WTC11 (cell line): Measurements from ENCODE around the gene KRT7. TPM values are rescaled to one million over a fixed set of nuclear protein-coding genes. Genes with fewer than 3 reads are reported as not detected.

Source experiments
- ATAC-seq: fragments of 200-7000 bp; cut with Tn5 transposase; 2 replicates; pipeline ENCODE4 v1.10.0; 2021; ENCODE audit warnings: mild to moderate bottlenecking, moderate library complexity
- CTCF ChIA-PET: fragments of 300-600 bp; sonication (Branson Sonifier 250); formaldehyde crosslinking; loops from one replicate; lab custom pipeline; 2021; ENCODE audit warnings: antibody characterized with exemption; lab: Charles Lee
- POLR2A ChIA-PET: fragments of 350-600 bp; sonication (Branson Sonifier 250); formaldehyde crosslinking; loops from one replicate; lab custom pipeline; 2021; ENCODE audit warnings: antibody characterized with exemption; lab: Charles Lee
- DNase-seq: peaks from one replicate; pipeline ENCODE4 v3.0.0; 2021; ENCODE audit warnings: low spot score
- H3K27ac Mint-ChIP-seq: 2 replicates; pipeline ENCODE4 v1.8.0; 2021; ENCODE audit warnings: mixed read lengths
- H3K27me3 Mint-ChIP-seq: 2 replicates; pipeline ENCODE4 v1.8.0; 2021; ENCODE audit warnings: low read depth, mild to moderate bottlenecking, moderate library complexity, mixed read lengths
- H3K36me3 Mint-ChIP-seq: 2 replicates; pipeline ENCODE4 v1.8.0; 2021; ENCODE audit warnings: mixed read lengths
- H3K4me1 Mint-ChIP-seq: 2 replicates; pipeline ENCODE4 v1.8.0; 2022; ENCODE audit warnings: mixed read lengths
- H3K4me3 Mint-ChIP-seq: 2 replicates; pipeline ENCODE4 v1.8.0; 2021; ENCODE audit warnings: mild to moderate bottlenecking, moderate library complexity, mixed read lengths
- H3K9me3 Mint-ChIP-seq: 2 replicates; pipeline ENCODE4 v1.8.0; 2021; ENCODE audit warnings: mixed read lengths
- CBFB ChIP-seq: sonication (generic); formaldehyde crosslinking; IDR thresholded peaks from 2 replicates; pipeline ENCODE4 v1.8.1; 2022; ENCODE audit warnings: mild to moderate bottlenecking, low read depth, missing genetic modification reagents
- FOXJ3 ChIP-seq: sonication (generic); formaldehyde crosslinking; IDR thresholded peaks from 2 replicates; pipeline ENCODE4 v1.9.0; 2021; ENCODE audit warnings: missing genetic modification reagents, mild to moderate bottlenecking, borderline replicate concordance
- FOXK1 ChIP-seq: sonication (generic); formaldehyde crosslinking; IDR thresholded peaks from 2 replicates; pipeline ENCODE4 v1.8.0; 2022; ENCODE audit warnings: mild to moderate bottlenecking, moderate library complexity, missing genetic modification reagents
- GTF2I ChIP-seq: fragments of 250-450 bp; sonication (Bioruptor Pico); conservative IDR thresholded peaks from 2 replicates; pipeline ENCODE4 v1.4.0; 2021; ENCODE audit warnings: mild to moderate bottlenecking
- JAZF1 ChIP-seq: fragments of 250-450 bp; sonication (Bioruptor Pico); IDR thresholded peaks from 2 replicates; pipeline ENCODE4 v1.9.0; 2021; ENCODE audit warnings: moderate library complexity, mild to moderate bottlenecking, inconsistent platforms
- NFYB ChIP-seq: sonication (generic); formaldehyde crosslinking; conservative IDR thresholded peaks from 2 replicates; pipeline ENCODE4 v1.8.0; 2022; ENCODE audit warnings: low read depth, missing genetic modification reagents
- RELA ChIP-seq: sonication (generic); formaldehyde crosslinking; IDR thresholded peaks from 2 replicates; pipeline ENCODE4 v1.8.1; 2022; ENCODE audit warnings: missing genetic modification reagents, mild to moderate bottlenecking, borderline replicate concordance
- SMAD3 ChIP-seq: sonication (generic); formaldehyde crosslinking; IDR thresholded peaks from 2 replicates; pipeline ENCODE4 v1.8.0; 2022; ENCODE audit warnings: missing genetic modification reagents, mild to moderate bottlenecking, borderline replicate concordance
- TEAD1 ChIP-seq: sonication (generic); formaldehyde crosslinking; IDR thresholded peaks from 2 replicates; pipeline ENCODE4 v1.8.0; 2022; ENCODE audit warnings: mild to moderate bottlenecking, missing genetic modification reagents
- ZNF121 ChIP-seq: sonication (generic); formaldehyde crosslinking; IDR thresholded peaks from 2 replicates; pipeline ENCODE4 v1.8.0; 2023; ENCODE audit warnings: missing genetic modification reagents
- ZNF416 ChIP-seq: fragments of 250-450 bp; sonication (Bioruptor Pico); IDR thresholded peaks from 2 replicates; pipeline ENCODE4 v1.9.0; 2021; ENCODE audit warnings: mild to moderate bottlenecking, inconsistent platforms
- ZNF423 ChIP-seq: fragments of 250-450 bp; sonication (Bioruptor Pico); IDR thresholded peaks from 2 replicates; pipeline ENCODE4 v2.1.2; 2022; ENCODE audit warnings: mild to moderate bottlenecking, moderate library complexity
- ZNF671 ChIP-seq: fragments of 250-450 bp; sonication (Bioruptor Pico); IDR thresholded peaks from 2 replicates; pipeline ENCODE4 v1.8.0; 2021; ENCODE audit warnings: mild to moderate bottlenecking
- total RNA-seq: library from RNA; stranded (reverse); gene quantifications from 3 replicates; pipeline ENCODE4 v1.2.3, GENCODE V29; 2021
- TF ChIP-seq, protein P1 (sequence below): fragments of 250-450 bp; sonication (Bioruptor Pico); IDR thresholded peaks from 2 replicates; pipeline ENCODE4 v1.8.0; 2021; ENCODE audit warnings: mild to moderate bottlenecking
- TF ChIP-seq, protein P2 (sequence below): sonication (generic); formaldehyde crosslinking; IDR thresholded peaks from 2 replicates; pipeline ENCODE4 v1.8.0; 2023; ENCODE audit warnings: mild to moderate bottlenecking, missing genetic modification reagents
- TF ChIP-seq, protein P3 (sequence below): sonication (generic); formaldehyde crosslinking; IDR thresholded peaks from 2 replicates; pipeline ENCODE4 v1.8.0; 2022; ENCODE audit warnings: missing genetic modification reagents
- TF ChIP-seq, protein P4 (sequence below): sonication (generic); formaldehyde crosslinking; IDR thresholded peaks from 2 replicates; pipeline ENCODE4 v1.8.1; 2023; ENCODE audit warnings: mild to moderate bottlenecking, moderate library complexity, missing genetic modification reagents
- TF ChIP-seq, protein P5 (sequence below): sonication (generic); formaldehyde crosslinking; IDR thresholded peaks from 2 replicates; pipeline ENCODE4 v1.8.0; 2023; ENCODE audit warnings: missing genetic modification reagents
- TF ChIP-seq, protein P6 (sequence below): fragments of 250-450 bp; sonication (Bioruptor Pico); IDR thresholded peaks from 2 replicates; pipeline ENCODE4 v1.9.0; 2021; ENCODE audit warnings: moderate library complexity, mild to moderate bottlenecking, inconsistent platforms, borderline replicate concordance
- TF ChIP-seq, protein P7 (sequence below): sonication (generic); formaldehyde crosslinking; IDR thresholded peaks from 2 replicates; pipeline ENCODE4 v1.8.0; 2022; ENCODE audit warnings: mild to moderate bottlenecking, missing genetic modification reagents

Gene KRT7
- total RNA-seq, 1 experiment from 2014 or later = 10.6 TPM

DNA sequence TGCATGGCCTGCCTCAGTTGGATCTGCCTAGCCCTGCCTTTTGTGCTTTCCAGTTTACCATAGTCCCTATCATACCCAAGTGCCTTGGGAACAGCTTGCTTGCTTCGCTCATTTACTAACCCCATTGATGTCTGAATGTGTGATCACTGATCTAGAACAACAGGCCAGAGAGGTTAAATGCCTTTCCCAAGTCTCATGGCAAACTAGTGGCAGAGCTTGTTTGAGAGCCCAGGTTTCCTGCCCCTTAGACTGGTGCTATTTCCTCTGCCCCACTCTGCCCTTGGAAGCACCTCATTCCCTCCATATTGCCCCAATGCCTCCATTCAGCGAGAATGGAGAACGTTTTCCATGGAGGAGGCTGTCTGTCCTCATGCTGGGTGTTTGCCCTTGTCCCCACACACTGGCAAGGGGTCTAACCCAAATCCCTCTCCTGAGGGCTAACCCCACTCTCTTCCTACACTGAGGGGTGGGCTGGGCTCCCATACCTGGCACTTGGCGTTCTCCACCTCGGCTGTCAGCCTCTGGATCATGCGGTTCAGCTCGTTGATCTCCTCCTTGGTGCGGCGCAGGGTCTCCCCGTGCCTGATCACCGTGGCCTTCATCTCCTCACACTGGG, 19.8 kb downstream of the KRT7 start:
- ChIA-PET POLR2A (no interaction called here), CTCF (interaction anchor here (0.6 to 4.9 kb wide), 11 partner anchors 12 to 627 kb away, joined by 3 to 45 read pairs (median 4); partner anchors contain the start of gene KRT86)
- no peak for DNase-seq
- Mint-ChIP-seq H3K4me3 (no peak overlapping the region), H3K36me3 (no peaks in the 10 kb centered on the region), H3K9me3 (no peaks in the 10 kb centered on the region), H3K4me1 (peaks cover 20% of the 10 kb centered on the region), H3K27me3 (peaks cover 62% of the 10 kb centered on the region), H3K27ac (no peak overlapping the region; the same call in 1 of the 2 replicates)
- no peak for ATAC-seq
- TF ChIP-seq JAZF1 (CRISPR knock-in tag) (no peak), ZNF423 (CRISPR knock-in tag) (no peak), TEAD1 (CRISPR knock-in tag) (no peak), ZNF416 (CRISPR knock-in tag) (no peak), ZNF671 (CRISPR knock-in tag) (no peak), NFYB (CRISPR knock-in tag) (no peak)
- TF ChIP-seq, protein P1, sequence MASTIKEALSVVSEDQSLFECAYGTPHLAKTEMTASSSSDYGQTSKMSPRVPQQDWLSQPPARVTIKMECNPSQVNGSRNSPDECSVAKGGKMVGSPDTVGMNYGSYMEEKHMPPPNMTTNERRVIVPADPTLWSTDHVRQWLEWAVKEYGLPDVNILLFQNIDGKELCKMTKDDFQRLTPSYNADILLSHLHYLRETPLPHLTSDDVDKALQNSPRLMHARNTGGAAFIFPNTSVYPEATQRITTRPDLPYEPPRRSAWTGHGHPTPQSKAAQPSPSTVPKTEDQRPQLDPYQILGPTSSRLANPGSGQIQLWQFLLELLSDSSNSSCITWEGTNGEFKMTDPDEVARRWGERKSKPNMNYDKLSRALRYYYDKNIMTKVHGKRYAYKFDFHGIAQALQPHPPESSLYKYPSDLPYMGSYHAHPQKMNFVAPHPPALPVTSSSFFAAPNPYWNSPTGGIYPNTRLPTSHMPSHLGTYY = no peak
- TF ChIP-seq, protein P2, sequence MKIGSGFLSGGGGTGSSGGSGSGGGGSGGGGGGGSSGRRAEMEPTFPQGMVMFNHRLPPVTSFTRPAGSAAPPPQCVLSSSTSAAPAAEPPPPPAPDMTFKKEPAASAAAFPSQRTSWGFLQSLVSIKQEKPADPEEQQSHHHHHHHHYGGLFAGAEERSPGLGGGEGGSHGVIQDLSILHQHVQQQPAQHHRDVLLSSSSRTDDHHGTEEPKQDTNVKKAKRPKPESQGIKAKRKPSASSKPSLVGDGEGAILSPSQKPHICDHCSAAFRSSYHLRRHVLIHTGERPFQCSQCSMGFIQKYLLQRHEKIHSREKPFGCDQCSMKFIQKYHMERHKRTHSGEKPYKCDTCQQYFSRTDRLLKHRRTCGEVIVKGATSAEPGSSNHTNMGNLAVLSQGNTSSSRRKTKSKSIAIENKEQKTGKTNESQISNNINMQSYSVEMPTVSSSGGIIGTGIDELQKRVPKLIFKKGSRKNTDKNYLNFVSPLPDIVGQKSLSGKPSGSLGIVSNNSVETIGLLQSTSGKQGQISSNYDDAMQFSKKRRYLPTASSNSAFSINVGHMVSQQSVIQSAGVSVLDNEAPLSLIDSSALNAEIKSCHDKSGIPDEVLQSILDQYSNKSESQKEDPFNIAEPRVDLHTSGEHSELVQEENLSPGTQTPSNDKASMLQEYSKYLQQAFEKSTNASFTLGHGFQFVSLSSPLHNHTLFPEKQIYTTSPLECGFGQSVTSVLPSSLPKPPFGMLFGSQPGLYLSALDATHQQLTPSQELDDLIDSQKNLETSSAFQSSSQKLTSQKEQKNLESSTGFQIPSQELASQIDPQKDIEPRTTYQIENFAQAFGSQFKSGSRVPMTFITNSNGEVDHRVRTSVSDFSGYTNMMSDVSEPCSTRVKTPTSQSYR = no peak
- TF ChIP-seq, protein P3, sequence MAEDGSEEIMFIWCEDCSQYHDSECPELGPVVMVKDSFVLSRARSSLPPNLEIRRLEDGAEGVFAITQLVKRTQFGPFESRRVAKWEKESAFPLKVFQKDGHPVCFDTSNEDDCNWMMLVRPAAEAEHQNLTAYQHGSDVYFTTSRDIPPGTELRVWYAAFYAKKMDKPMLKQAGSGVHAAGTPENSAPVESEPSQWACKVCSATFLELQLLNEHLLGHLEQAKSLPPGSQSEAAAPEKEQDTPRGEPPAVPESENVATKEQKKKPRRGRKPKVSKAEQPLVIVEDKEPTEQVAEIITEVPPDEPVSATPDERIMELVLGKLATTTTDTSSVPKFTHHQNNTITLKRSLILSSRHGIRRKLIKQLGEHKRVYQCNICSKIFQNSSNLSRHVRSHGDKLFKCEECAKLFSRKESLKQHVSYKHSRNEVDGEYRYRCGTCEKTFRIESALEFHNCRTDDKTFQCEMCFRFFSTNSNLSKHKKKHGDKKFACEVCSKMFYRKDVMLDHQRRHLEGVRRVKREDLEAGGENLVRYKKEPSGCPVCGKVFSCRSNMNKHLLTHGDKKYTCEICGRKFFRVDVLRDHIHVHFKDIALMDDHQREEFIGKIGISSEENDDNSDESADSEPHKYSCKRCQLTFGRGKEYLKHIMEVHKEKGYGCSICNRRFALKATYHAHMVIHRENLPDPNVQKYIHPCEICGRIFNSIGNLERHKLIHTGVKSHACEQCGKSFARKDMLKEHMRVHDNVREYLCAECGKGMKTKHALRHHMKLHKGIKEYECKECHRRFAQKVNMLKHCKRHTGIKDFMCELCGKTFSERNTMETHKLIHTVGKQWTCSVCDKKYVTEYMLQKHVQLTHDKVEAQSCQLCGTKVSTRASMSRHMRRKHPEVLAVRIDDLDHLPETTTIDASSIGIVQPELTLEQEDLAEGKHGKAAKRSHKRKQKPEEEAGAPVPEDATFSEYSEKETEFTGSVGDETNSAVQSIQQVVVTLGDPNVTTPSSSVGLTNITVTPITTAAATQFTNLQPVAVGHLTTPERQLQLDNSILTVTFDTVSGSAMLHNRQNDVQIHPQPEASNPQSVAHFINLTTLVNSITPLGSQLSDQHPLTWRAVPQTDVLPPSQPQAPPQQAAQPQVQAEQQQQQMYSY (CRISPR knock-in tag) = no peak
- TF ChIP-seq, all 79 proteins: peak for 0

DNA sequence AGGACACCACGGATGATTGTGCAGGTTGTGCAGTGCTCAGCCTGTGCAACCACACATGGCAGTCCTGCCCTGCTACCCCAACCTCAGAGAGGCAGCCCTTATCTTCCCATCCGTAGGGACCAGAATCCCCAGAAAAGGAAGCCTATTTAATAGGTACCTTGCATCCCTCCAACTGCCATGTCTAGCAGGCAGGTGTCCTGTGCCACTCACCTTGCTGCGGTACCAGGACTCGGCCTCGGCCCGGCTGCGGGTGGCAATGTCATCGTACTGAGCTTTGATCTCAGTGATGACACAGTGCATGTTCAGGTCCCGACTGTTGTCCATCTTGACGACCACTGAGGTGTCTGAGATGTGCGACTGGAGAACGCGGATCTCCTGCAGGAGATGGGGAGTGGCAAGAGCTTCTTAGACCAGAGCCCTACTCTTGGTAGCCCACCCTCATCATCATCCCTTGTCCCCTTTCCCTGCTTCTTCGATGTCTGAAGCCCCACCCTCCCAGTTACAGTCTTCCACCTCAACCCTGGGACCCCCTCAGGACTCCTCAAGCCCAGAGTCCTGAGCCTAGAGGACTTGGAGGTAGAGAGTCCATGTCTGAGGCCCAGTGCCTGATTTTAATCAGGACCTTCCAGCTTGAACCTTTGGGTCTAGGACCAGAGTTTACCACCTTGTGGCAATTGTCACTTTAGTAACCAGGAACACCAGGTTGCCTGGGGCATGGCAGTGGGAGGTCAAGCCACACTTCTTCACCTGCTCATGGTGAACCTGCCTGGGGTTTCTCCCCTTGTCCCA, 20.5 kb downstream of the KRT7 start:
- Mint-ChIP-seq H3K9me3 (no peaks in the 10 kb centered on the region), H3K36me3 (no peaks in the 10 kb centered on the region), H3K4me3 (no peak overlapping the region), H3K27me3 (peaks cover 66% of the 10 kb centered on the region), H3K4me1 (peaks cover 17% of the 10 kb centered on the region), H3K27ac (no peak overlapping the region)
- DNase-seq (no peak), ATAC-seq (no peak)
- CTCF ChIA-PET = interaction anchor here (1.8 kb wide), 1 partner anchor 54 kb away, joined by 4 read pairs; no protein-coding TSS in a partner anchor
- POLR2A ChIA-PET = no interaction called here
- TF ChIP-seq, protein P4, sequence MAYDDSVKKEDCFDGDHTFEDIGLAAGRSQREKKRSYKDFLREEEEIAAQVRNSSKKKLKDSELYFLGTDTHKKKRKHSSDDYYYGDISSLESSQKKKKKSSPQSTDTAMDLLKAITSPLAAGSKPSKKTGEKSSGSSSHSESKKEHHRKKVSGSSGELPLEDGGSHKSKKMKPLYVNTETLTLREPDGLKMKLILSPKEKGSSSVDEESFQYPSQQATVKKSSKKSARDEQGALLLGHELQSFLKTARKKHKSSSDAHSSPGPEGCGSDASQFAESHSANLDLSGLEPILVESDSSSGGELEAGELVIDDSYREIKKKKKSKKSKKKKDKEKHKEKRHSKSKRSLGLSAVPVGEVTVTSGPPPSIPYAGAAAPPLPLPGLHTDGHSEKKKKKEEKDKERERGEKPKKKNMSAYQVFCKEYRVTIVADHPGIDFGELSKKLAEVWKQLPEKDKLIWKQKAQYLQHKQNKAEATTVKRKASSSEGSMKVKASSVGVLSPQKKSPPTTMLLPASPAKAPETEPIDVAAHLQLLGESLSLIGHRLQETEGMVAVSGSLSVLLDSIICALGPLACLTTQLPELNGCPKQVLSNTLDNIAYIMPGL (CRISPR knock-in tag) = no peak
- TF ChIP-seq GTF2I (CRISPR knock-in tag) (no peak), ZNF121 (no peak), TEAD1 (CRISPR knock-in tag) (no peak), CBFB (CRISPR knock-in tag) (no peak), FOXK1 (CRISPR knock-in tag) (no peak), RELA (no peak), SMAD3 (CRISPR knock-in tag) (no peak), FOXJ3 (CRISPR knock-in tag) (no peak)
- TF ChIP-seq, protein P5, sequence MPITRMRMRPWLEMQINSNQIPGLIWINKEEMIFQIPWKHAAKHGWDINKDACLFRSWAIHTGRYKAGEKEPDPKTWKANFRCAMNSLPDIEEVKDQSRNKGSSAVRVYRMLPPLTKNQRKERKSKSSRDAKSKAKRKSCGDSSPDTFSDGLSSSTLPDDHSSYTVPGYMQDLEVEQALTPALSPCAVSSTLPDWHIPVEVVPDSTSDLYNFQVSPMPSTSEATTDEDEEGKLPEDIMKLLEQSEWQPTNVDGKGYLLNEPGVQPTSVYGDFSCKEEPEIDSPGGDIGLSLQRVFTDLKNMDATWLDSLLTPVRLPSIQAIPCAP = no peak
- TF ChIP-seq, protein P6, sequence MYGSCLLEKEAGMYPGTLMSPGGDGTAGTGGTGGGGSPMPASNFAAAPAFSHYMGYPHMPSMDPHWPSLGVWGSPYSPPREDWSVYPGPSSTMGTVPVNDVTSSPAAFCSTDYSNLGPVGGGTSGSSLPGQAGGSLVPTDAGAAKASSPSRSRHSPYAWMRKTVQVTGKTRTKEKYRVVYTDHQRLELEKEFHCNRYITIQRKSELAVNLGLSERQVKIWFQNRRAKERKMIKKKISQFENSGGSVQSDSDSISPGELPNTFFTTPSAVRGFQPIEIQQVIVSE (CRISPR knock-in tag) = no peak
- TF ChIP-seq, protein P7, sequence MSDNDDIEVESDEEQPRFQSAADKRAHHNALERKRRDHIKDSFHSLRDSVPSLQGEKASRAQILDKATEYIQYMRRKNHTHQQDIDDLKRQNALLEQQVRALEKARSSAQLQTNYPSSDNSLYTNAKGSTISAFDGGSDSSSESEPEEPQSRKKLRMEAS (CRISPR knock-in tag) = no peak
